Right cardiac atrium (tissue), 5 donors: ENCODE measurements around the gene ADRA2B. TPM values are rescaled to one million over a fixed set of nuclear protein-coding genes. Genes with fewer than 3 reads are reported as not detected.

Source experiments
- ATAC-seq, 2 donors: fragments of 200-7000 bp; cut with Tn5 transposase; one replicate each; pipeline versions ENCODE4 v1.8.0 to v1.9.1; 2020; ENCODE audit warnings: moderate library complexity in 2 of 2, mild to moderate bottlenecking in 1 of 2
- DNase-seq, 3 donors: peaks; one replicate each; pipeline ENCODE4 v3.0.0-alpha.2; 2020
- H3K27ac ChIP-seq: one replicate; pipeline ENCODE4 v1.5.1; 2013; ENCODE audit warnings: mild to moderate bottlenecking, low read length, control low read depth, moderate library complexity
- H3K27me3 ChIP-seq: one replicate; pipeline ENCODE4 v1.6.1; 2013; ENCODE audit not compliant: control insufficient read depth, insufficient read depth
- H3K4me1 ChIP-seq: one replicate; pipeline ENCODE4 v1.6.1; 2013; ENCODE audit warnings: low read length; ENCODE audit not compliant: control insufficient read depth, insufficient read depth
- H3K4me3 ChIP-seq: one replicate; pipeline ENCODE4 v1.5.1; 2013; ENCODE audit warnings: low read length, control low read depth
- H3K9me3 ChIP-seq: one replicate; pipeline ENCODE4 v1.6.1; 2013; ENCODE audit warnings: low read length; ENCODE audit not compliant: control insufficient read depth
- WGBS: extraction: QIAGEN DNeasy Blood & Tissue Kit; methylation state at CpG from one replicate; pipeline ENCODE4 v1.1.7; 2013; 5-methylcytosine and 5-hydroxymethylcytosine counted together
- intact Hi-C, 4 donors: fragments of 100-400 bp; cut with DNase I; formaldehyde crosslinking; loops; one replicate each; pipeline versions ENCODE4 v1.11.0 to v1.14.0; 2022 to 2023
- polyA plus RNA-seq: library from polyadenylated mRNA; stranded (reverse); fragments of 200-250 nt; gene quantifications from one replicate; pipeline ENCODE4 v1.2.3, GENCODE V29; 2013
- total RNA-seq, 4 donors: library from RNA; stranded (reverse); fragmentation: NEBNext Ultra II Directional; extraction: Animal tissue kit (Norgen Biotek cat#: 25700); gene quantifications; one replicate each; pipeline ENCODE4 v1.2.1, GENCODE V29; 2021
- donor health status: healthy with polysubstance abuse.
- donor health status: DM: no; HTN: yes; CAD: no.
- donor health status: DM: no; HTN: no; CAD: no.
- donor health status: DM: no; HTN: yes; CAD: no; lungs with severe emphysema.
- donor health status: DM: yes; HTN: yes; CAD: no.

The ADRA2B gene
- total and polyA plus RNA-seq, 5 donors, result 0.11 to 2.2 (median 0.88) TPM

DNA sequence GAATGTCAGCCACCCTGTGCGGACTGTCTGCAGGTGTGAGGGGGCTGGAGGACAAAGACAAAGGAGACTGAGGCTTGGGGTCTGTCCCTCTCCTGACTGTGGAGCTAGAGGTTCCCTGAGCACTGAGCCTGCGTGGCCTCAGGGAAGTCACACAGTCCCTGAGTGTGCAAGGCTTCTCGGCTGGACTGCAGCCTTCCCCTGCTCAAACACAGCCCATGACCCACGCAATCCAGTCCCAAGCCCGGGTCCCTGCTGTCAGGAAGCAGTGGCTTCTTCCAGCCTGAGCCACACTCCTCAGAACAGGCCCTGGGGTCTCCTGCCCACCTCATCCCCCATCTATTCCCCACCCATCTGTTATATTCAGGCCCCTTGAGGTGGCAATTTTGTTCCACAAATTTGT lies 19.2 kb upstream of the ADRA2B start:
- H3K4me1 ChIP-seq, result no peaks in the 10 kb centered on the region
- ATAC-seq (no peak), DNase-seq (peak in 2 of 3 donors; percentile 3 to 23)
- H3K4me3 ChIP-seq, result no peak overlapping the region
- no peak overlapping the region for H3K27ac ChIP-seq
- 76% methylated on average over 5 of the region's 5 CpGs for WGBS
- no peaks in the 10 kb centered on the region for H3K27me3 ChIP-seq
- no peaks in the 10 kb centered on the region for H3K9me3 ChIP-seq
- intact Hi-C loops, result loop anchor here in 2 of 4 donors (5.0 to 10.0 kb wide), 3 partner anchors 37 to 372 kb away; partner anchors contain the start of gene NEURL3 (in 2 of the 2)

DNA sequence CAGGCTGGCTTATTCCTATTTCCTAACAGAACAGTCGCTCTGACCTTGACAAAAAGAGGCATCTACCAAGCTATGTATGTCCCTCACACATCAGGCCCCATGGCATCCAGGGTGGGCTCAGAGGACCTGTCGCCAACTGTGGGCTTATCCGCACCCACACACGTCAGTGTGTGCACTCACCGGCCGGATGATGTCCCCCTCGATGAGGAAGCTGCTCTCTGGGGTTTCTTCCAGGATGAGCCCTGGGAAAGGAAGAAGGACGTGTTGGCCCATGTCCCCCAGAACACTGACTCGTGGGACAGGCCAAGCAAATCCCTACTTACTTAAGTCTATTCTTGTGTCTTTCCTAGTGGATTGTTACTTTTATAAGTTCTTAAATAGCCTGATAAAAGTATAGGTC lies 18.8 kb upstream of the ADRA2B start:
- no peaks in the 10 kb centered on the region for H3K4me1 ChIP-seq
- 75% methylated on average over 9 of the region's 9 CpGs for WGBS
- no peak for ATAC-seq
- H3K27me3 ChIP-seq, result no peaks in the 10 kb centered on the region
- no peak overlapping the region for H3K27ac ChIP-seq
- intact Hi-C loops, result loop anchor here in 2 of 4 donors (5.0 to 10.0 kb wide), 3 partner anchors 37 to 372 kb away; partner anchors contain the start of gene NEURL3 (in 2 of the 2)
- H3K9me3 ChIP-seq, result no peaks in the 10 kb centered on the region
- peak in 2 of 3 donors; percentile 7 to 9 for DNase-seq
- no peak overlapping the region for H3K4me3 ChIP-seq

- Histone ChIP-seq H3K9me3 (no peaks in the 10 kb centered on the region), H3K4me3 (no peak overlapping the region), H3K27me3 (no peaks in the 10 kb centered on the region), H3K27ac (no peak overlapping the region), H3K4me1 (no peaks in the 10 kb centered on the region)
- WGBS, result 85% methylated on average over 11 of the region's 11 CpGs
- ATAC-seq, result no peak
- DNase-seq, result no peak
- intact Hi-C loops, result loop anchor here in 1 of 4 donors (10.0 kb wide), 1 partner anchor 370 kb away; the partner anchor contains the start of gene NEURL3
These were observed 18.1 kb upstream of the ADRA2B start for GRCh38 chr2:96134421-96134820.

DNA sequence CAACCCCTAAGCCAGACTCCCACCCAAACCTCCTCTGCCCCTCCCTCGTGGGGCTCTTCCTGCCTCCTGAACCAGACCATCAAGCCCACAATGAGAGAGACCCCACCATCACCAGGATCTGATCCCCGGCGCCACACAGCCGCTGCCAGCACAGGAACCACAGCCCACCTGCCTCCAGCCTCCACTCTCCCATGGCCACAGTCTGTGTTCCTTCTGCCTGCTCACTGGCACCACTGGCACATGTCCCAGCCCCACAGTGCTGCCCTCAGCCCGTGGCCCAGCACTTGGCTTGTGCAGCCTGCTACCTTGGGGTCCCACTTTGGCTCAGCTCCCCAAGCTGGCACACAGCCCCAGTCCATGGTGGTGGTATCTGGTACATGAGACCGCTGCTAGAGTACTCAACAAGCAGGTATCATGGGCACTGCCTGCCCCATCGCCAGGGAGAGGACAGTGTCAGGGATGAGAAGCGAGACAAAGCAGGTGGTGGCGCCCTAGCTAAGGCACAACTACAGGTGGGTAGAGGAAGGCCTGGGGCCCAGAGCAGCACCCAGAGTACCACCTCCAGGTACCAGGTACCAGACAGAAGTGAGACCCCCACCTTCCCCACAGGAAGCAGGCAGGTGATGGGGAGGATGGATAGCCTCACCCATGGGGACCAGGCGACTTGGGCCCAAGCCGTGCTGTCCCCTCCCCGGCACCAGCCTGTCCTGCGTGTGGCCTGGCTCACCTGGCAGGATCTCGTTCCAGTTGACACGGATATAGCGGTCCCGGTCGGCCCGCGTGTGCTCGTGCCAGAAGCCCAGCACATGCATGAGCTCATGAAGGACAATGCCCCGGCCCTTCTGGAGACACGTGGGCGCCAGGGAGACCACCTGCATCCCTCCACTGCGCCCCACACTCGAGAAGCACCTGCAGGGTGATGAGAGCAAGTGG lies 15.7 kb upstream of the ADRA2B start:
- Histone ChIP-seq H3K27ac (no peak overlapping the region), H3K27me3 (no peaks in the 10 kb centered on the region), H3K9me3 (no peaks in the 10 kb centered on the region), H3K4me3 (no peak overlapping the region), H3K4me1 (no peaks in the 10 kb centered on the region)
- intact Hi-C loops, result loop anchor here in 1 of 4 donors (10.0 kb wide), 1 partner anchor 373 kb away; the partner anchor contains the start of gene NEURL3
- ATAC-seq (no peak), DNase-seq (peak in 2 of 3 donors; percentile 36 to 46)
- WGBS, result 89% methylated on average over 26 of the region's 26 CpGs

DNA sequence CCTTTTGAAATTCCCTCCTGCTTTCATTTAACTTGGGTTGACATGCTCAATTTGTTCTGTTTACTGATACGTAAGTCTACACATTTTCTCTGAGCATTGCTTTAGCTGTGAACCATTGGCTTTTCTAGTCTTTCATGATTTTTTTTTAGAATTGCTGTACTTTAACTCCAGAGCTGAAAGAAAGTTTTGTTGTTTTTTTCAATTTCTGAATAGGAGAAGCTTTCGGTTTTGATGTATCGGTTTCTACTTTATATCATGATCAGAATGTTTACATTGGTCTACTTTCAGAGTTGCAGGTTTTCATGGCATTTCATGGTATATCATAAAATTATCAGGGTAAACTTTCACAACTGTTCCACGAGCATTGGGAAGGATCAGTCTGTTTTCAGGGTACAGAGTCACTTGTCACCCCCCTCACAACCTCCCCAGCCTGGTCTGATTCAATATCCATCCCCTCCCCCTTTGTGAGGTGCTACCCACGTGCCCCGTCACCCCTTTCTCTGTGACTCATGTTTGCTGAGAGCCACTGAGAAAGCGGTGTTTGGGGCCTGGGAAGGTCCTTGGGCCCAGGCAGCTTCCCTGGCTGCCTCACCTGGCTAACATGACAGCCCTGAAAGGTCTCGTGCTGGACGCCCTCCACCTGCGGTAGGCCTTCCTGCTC lies 14.9 kb upstream of the ADRA2B start:
- H3K9me3 ChIP-seq, result no peaks in the 10 kb centered on the region

GRCh38 chr2:96130483-96130882 lies 14.1 kb upstream of the ADRA2B start:
- no peaks in the 10 kb centered on the region for H3K27me3 ChIP-seq
- DNase-seq, result peak; percentile 1 to 5 (median 4)
- no peak overlapping the region for H3K4me3 ChIP-seq
- intact Hi-C loops, result loop anchor here in 1 of 4 donors (10.0 kb wide), 1 partner anchor 374 kb away; the partner anchor contains the start of gene NEURL3
- H3K4me1 ChIP-seq, result no peaks in the 10 kb centered on the region
- no peaks in the 10 kb centered on the region for H3K9me3 ChIP-seq
- H3K27ac ChIP-seq, result no peak overlapping the region
- WGBS, result 89% methylated on average over 4 of the region's 4 CpGs
- no peak for ATAC-seq

More for the DNA sequence above, 14.9 kb upstream of the ADRA2B start:
- ATAC-seq (no peak), DNase-seq (peak in 2 of 3 donors; percentile 1 to 14)
- H3K4me3 ChIP-seq, result no peak overlapping the region
- intact Hi-C loops, result loop anchor here in 1 of 4 donors (10.0 kb wide), 1 partner anchor 374 kb away; the partner anchor contains the start of gene NEURL3
- H3K4me1 ChIP-seq, result no peaks in the 10 kb centered on the region
- 82% methylated on average over 10 of the region's 10 CpGs for WGBS
- H3K27ac ChIP-seq, result no peak overlapping the region
- no peaks in the 10 kb centered on the region for H3K27me3 ChIP-seq

DNA sequence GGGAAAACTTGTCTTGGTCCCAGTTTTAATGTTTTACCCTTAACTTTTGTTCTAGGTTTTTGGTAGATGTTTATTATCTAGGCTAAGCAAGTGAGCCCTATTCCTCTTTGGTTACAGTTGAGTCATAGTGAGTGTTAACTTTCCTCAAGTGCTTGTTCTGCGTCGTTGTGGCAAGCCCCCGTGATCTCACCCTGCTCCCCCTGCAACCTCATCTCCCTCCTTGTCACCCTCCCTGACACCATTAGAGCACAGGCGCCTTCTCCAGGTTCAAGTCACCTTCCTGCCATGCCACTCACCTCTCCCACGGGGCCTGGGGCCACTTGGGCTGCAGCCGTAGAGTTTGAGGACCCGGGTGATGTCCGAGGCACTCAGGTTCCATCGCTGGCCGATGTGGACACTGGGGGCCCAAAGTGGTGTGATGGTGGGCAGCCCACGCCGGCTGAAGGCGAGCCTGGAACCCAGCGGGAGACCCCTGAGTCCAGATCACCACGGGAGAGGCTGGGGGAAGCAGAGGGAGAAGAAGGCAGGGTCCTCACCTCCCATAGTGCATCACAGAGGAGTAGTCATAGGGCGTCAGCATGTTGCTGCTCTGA lies 13.3 kb upstream of the ADRA2B start:
- Histone ChIP-seq H3K4me1 (no peaks in the 10 kb centered on the region), H3K27ac (no peak overlapping the region), H3K27me3 (no peaks in the 10 kb centered on the region), H3K4me3 (no peak overlapping the region), H3K9me3 (no peaks in the 10 kb centered on the region)
- ATAC-seq, result no peak
- DNase-seq, result peak; percentile 7 to 52 (median 34)
- intact Hi-C loops, result loop anchor here in 1 of 4 donors (10.0 kb wide), 1 partner anchor 375 kb away; the partner anchor contains the start of gene NEURL3
- 85% methylated on average over 16 of the region's 16 CpGs for WGBS

DNA sequence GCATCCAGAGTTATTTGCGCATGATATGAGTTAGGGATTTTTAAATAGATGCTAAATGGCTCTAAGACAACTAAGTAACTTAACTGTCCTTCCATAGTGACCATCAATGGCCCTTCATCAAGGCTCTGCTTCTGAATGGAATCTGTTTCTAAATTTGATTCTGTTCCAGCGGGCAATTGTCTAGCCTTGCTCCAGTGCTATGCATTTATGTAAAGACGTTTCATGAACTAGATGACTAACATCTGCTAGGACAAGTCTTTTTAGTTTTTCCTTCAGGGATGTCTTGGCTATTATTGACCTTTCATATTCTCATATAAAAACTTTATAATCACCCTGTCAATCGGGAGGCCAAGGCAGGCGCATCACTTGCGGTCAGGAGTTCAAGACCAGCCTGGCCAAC lies 12.1 kb upstream of the ADRA2B start:
- 84% methylated on average over 6 of the region's 6 CpGs for WGBS
- intact Hi-C loops, result no loop called here
- no peaks in the 10 kb centered on the region for H3K4me1 ChIP-seq
- no peak overlapping the region for H3K27ac ChIP-seq
- DNase-seq, result peak in 1 of 3 donors; percentile 4
- no peaks in the 10 kb centered on the region for H3K27me3 ChIP-seq
- no peak overlapping the region for H3K4me3 ChIP-seq
- ATAC-seq, result no peak
- H3K9me3 ChIP-seq, result no peaks in the 10 kb centered on the region

GRCh38 chr2:96124406-96125265 lies 8.3 kb upstream of the ADRA2B start:
- intact Hi-C loops, result no loop called here
- DNase-seq (peak in 1 of 3 donors; percentile 33), ATAC-seq (no peak)
- H3K27ac ChIP-seq, result no peak overlapping the region
- H3K9me3 ChIP-seq, result no peaks in the 10 kb centered on the region
- 92% methylated on average over 14 of the region's 14 CpGs for WGBS
- H3K4me3 ChIP-seq, result no peak overlapping the region
- H3K27me3 ChIP-seq, result no peaks in the 10 kb centered on the region
- H3K4me1 ChIP-seq, result no peaks in the 10 kb centered on the region

DNA sequence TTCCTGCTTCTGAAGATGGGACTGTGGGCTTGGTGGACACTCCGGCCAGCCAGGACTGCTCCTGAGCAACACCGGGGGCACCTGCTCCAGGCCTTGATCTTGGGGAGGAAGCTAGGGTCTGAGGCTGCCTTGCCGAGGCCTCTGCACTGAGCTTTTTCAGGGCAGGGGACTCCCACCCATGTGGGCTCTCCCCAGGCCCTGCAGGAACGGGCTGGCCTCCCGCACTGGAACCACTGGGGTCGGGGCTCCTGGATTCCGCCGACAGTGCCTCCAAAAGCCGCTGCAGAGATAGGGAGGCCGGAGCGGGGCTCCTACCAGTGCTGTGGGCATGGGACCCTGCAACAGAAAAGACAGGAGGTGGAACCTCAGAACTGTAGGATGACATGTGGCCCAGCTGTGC lies 7.6 kb upstream of the ADRA2B start:
- ATAC-seq (no peak), DNase-seq (peak in 2 of 3 donors; percentile 24 to 25)
- Histone ChIP-seq H3K27me3 (no peaks in the 10 kb centered on the region), H3K9me3 (no peaks in the 10 kb centered on the region), H3K4me1 (no peaks in the 10 kb centered on the region), H3K27ac (no peak overlapping the region), H3K4me3 (no peak overlapping the region)
- intact Hi-C loops, result no loop called here
- 92% methylated on average over 11 of the region's 11 CpGs for WGBS
